ENCODE data around the gene SORCS2. TPM values are rescaled to one million over a fixed set of nuclear protein-coding genes. Genes with fewer than 3 reads are reported as not detected.

Gene SORCS2
- polyA plus RNA-seq, 1 donor from 2014 or later, result 1.0 TPM

DNA sequence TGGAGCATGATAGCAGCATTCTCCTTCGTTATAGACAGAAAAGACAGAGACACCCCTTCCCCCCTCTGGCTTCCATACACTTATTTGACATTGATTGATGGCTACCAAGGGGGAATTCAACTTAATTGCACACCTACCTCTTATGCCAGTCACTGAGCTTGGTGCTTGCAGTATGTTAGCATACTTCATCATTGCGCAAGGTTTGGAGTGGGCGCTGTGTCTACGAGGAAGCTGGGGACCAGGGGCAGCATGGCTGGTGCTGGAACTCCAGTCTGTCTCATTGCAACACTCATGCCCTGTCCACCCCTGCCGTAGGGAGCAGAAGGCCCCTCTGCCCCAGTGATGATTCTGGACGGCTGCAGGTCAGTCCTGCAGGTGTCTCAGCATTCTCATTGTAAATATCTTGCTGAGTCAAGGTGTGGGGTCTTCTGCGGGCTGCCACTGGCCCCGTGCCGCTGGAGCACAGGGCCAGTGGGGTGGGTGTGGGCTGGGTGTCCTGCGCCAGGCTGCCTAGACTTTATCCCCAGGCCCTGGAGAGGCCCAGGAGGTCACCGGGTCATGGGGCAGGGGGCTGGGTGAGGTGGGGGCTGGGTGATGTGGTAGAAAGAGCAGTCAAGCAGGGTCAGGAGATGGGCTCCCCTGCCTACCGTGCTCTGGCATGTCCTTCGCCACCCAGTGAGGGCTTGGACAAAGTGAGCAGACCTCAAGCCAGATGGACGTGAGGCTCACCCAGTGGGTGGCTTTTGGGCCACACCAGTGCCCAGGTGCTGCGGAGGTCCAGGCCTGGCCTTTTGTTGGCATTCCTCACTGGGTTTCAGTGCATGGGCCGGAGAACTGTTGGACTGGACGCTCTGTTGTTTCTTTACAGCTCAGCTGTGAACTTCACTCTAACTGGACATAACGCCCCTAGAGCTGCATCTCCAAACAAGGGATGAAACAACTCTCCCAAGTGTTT is 156.9 kb downstream of the SORCS2 start:
- H3K27ac ChIP-seq (ENCODE audit: low read length), result peak overlapping the region; percentile 64
- no peaks in the 10 kb centered on the region for H4K20me1 ChIP-seq (ENCODE audit: insufficient read depth)
- TF ChIP-seq, protein P1, sequence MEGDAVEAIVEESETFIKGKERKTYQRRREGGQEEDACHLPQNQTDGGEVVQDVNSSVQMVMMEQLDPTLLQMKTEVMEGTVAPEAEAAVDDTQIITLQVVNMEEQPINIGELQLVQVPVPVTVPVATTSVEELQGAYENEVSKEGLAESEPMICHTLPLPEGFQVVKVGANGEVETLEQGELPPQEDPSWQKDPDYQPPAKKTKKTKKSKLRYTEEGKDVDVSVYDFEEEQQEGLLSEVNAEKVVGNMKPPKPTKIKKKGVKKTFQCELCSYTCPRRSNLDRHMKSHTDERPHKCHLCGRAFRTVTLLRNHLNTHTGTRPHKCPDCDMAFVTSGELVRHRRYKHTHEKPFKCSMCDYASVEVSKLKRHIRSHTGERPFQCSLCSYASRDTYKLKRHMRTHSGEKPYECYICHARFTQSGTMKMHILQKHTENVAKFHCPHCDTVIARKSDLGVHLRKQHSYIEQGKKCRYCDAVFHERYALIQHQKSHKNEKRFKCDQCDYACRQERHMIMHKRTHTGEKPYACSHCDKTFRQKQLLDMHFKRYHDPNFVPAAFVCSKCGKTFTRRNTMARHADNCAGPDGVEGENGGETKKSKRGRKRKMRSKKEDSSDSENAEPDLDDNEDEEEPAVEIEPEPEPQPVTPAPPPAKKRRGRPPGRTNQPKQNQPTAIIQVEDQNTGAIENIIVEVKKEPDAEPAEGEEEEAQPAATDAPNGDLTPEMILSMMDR (IDR thresholded peaks at IDR 0.05; ENCODE audit: poor library complexity, severe bottlenecking), result no peak
- TF ChIP-seq, protein P2, sequence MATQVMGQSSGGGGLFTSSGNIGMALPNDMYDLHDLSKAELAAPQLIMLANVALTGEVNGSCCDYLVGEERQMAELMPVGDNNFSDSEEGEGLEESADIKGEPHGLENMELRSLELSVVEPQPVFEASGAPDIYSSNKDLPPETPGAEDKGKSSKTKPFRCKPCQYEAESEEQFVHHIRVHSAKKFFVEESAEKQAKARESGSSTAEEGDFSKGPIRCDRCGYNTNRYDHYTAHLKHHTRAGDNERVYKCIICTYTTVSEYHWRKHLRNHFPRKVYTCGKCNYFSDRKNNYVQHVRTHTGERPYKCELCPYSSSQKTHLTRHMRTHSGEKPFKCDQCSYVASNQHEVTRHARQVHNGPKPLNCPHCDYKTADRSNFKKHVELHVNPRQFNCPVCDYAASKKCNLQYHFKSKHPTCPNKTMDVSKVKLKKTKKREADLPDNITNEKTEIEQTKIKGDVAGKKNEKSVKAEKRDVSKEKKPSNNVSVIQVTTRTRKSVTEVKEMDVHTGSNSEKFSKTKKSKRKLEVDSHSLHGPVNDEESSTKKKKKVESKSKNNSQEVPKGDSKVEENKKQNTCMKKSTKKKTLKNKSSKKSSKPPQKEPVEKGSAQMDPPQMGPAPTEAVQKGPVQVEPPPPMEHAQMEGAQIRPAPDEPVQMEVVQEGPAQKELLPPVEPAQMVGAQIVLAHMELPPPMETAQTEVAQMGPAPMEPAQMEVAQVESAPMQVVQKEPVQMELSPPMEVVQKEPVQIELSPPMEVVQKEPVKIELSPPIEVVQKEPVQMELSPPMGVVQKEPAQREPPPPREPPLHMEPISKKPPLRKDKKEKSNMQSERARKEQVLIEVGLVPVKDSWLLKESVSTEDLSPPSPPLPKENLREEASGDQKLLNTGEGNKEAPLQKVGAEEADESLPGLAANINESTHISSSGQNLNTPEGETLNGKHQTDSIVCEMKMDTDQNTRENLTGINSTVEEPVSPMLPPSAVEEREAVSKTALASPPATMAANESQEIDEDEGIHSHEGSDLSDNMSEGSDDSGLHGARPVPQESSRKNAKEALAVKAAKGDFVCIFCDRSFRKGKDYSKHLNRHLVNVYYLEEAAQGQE (IDR thresholded peaks at IDR 0.05; ENCODE audit: borderline replicate concordance), result no peak
- TF ChIP-seq RAD21 (conservative IDR thresholded peaks at IDR 0.05), result peak; percentile 52
- peak; percentile 15 for TF ChIP-seq MXI1 (conservative IDR thresholded peaks at IDR 0.05; ENCODE audit: poor library complexity, severe bottlenecking)
- no peak for TF ChIP-seq TAF1 (IDR thresholded peaks at IDR 0.05; ENCODE audit: low read depth)
- TF ChIP-seq EP300 (conservative IDR thresholded peaks at IDR 0.05; ENCODE audit: poor library complexity, severe bottlenecking), result peak; percentile 98
- no peak for TF ChIP-seq EZH2 (IDR thresholded peaks at IDR 0.05; ENCODE audit: borderline replicate concordance, insufficient read depth, low read length, poor library complexity, severe bottlenecking)
- peak; percentile 86 for TF ChIP-seq POLR2AphosphoS5 (IDR thresholded peaks at IDR 0.05)
- peak; percentile 46 for TF ChIP-seq SMC3 (conservative IDR thresholded peaks at IDR 0.05; ENCODE audit: poor library complexity)

DNA sequence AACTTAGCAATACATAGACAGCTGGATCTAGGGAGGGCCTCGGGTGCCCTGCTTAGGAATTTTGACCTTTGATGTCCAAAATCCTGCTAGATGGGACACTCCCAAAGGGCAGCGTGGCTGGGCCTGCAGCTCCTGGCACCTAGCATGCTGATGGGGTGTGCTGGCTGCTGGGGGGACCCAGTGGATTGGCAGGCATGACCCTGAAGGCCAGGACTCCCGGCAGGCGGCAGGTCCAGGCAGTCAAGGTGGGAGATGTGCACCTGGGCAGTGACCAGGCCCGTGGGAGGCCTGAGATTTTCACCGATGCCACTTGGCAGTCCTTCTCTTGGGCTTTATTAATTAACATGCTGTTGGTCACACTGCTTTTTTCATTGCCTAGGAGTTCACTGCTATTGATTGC is 158.1 kb downstream of the SORCS2 start:
- Histone ChIP-seq H3K4me2 (ENCODE audit: low read length) (no peak overlapping the region), H4K20me1 (ENCODE audit: insufficient read depth) (no peaks in the 10 kb centered on the region), H2AFZ (ENCODE audit: low read depth, low read length) (no peak overlapping the region), H3K36me3 (ENCODE audit: insufficient read depth, low read length) (no peaks in the 10 kb centered on the region), H3K9me3 (ENCODE audit: low read length) (no peaks in the 10 kb centered on the region), H3F3A (ENCODE audit: insufficient read depth, low read length, poor library complexity, severe bottlenecking) (no peaks in the 10 kb centered on the region), H3K9ac (ENCODE audit: low read length) (no peak overlapping the region), H3K9me2 (ENCODE audit: insufficient read depth, low read length) (no peaks in the 10 kb centered on the region), H3K27ac (ENCODE audit: low read length) (no peak overlapping the region), H3K27me3 (ENCODE audit: insufficient read depth, low read depth, low read length) (no peaks in the 10 kb centered on the region), H3K4me3 (ENCODE audit: low read length) (no peak overlapping the region), H3K79me2 (replicated peaks; ENCODE audit: insufficient read depth, low read length) (no peaks in the 10 kb centered on the region)
- TF ChIP-seq RAD21 (conservative IDR thresholded peaks at IDR 0.05) (no peak), EZH2 (IDR thresholded peaks at IDR 0.05; ENCODE audit: borderline replicate concordance, insufficient read depth, low read length, poor library complexity, severe bottlenecking) (no peak), MXI1 (conservative IDR thresholded peaks at IDR 0.05; ENCODE audit: poor library complexity, severe bottlenecking) (no peak), EP300 (conservative IDR thresholded peaks at IDR 0.05; ENCODE audit: poor library complexity, severe bottlenecking) (no peak), POLR2AphosphoS5 (IDR thresholded peaks at IDR 0.05) (no peak), SMC3 (conservative IDR thresholded peaks at IDR 0.05; ENCODE audit: poor library complexity) (no peak), TAF1 (IDR thresholded peaks at IDR 0.05; ENCODE audit: low read depth) (no peak)
- TF ChIP-seq, protein P2 (IDR thresholded peaks at IDR 0.05; ENCODE audit: borderline replicate concordance), result no peak
- TF ChIP-seq, protein P1 (IDR thresholded peaks at IDR 0.05; ENCODE audit: poor library complexity, severe bottlenecking), result no peak

More for the DNA sequence above, 156.9 kb downstream of the SORCS2 start:
- H3K4me2 ChIP-seq (ENCODE audit: low read length), result peak overlapping the region; percentile 25
- H3K4me3 ChIP-seq (ENCODE audit: low read length), result peak overlapping the region; percentile 38
- H3K79me2 ChIP-seq (replicated peaks; ENCODE audit: insufficient read depth, low read length), result no peaks in the 10 kb centered on the region
- H3K9ac ChIP-seq (ENCODE audit: low read length), result no peak overlapping the region
- H3K9me3 ChIP-seq (ENCODE audit: low read length), result no peaks in the 10 kb centered on the region
- no peaks in the 10 kb centered on the region for H3K36me3 ChIP-seq (ENCODE audit: insufficient read depth, low read length)
- no peak overlapping the region for H2AFZ ChIP-seq (ENCODE audit: low read depth, low read length)
- H3K27me3 ChIP-seq (ENCODE audit: insufficient read depth, low read depth, low read length), result no peaks in the 10 kb centered on the region
- no peaks in the 10 kb centered on the region for H3K9me2 ChIP-seq (ENCODE audit: insufficient read depth, low read length)
- H3F3A ChIP-seq (ENCODE audit: insufficient read depth, low read length, poor library complexity, severe bottlenecking), result no peaks in the 10 kb centered on the region

Data from neural cell (in vitro differentiated cells).